ENCODE data around the gene PIK3C2B.

GRCh38 chr1:204457666-204458065, 36.9 kb downstream of the PIK3C2B start:
- TF ChIP-seq, protein P1, sequence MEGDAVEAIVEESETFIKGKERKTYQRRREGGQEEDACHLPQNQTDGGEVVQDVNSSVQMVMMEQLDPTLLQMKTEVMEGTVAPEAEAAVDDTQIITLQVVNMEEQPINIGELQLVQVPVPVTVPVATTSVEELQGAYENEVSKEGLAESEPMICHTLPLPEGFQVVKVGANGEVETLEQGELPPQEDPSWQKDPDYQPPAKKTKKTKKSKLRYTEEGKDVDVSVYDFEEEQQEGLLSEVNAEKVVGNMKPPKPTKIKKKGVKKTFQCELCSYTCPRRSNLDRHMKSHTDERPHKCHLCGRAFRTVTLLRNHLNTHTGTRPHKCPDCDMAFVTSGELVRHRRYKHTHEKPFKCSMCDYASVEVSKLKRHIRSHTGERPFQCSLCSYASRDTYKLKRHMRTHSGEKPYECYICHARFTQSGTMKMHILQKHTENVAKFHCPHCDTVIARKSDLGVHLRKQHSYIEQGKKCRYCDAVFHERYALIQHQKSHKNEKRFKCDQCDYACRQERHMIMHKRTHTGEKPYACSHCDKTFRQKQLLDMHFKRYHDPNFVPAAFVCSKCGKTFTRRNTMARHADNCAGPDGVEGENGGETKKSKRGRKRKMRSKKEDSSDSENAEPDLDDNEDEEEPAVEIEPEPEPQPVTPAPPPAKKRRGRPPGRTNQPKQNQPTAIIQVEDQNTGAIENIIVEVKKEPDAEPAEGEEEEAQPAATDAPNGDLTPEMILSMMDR (IDR thresholded peaks at IDR 0.05) = no peak
- no peak for TF ChIP-seq EZH2 (IDR thresholded peaks at IDR 0.05; ENCODE audit: borderline replicate concordance, insufficient read depth, low read depth, low read length, poor library complexity, severe bottlenecking)
